ENCODE data around the gene ADAM33.

The ADAM33 gene

DNA sequence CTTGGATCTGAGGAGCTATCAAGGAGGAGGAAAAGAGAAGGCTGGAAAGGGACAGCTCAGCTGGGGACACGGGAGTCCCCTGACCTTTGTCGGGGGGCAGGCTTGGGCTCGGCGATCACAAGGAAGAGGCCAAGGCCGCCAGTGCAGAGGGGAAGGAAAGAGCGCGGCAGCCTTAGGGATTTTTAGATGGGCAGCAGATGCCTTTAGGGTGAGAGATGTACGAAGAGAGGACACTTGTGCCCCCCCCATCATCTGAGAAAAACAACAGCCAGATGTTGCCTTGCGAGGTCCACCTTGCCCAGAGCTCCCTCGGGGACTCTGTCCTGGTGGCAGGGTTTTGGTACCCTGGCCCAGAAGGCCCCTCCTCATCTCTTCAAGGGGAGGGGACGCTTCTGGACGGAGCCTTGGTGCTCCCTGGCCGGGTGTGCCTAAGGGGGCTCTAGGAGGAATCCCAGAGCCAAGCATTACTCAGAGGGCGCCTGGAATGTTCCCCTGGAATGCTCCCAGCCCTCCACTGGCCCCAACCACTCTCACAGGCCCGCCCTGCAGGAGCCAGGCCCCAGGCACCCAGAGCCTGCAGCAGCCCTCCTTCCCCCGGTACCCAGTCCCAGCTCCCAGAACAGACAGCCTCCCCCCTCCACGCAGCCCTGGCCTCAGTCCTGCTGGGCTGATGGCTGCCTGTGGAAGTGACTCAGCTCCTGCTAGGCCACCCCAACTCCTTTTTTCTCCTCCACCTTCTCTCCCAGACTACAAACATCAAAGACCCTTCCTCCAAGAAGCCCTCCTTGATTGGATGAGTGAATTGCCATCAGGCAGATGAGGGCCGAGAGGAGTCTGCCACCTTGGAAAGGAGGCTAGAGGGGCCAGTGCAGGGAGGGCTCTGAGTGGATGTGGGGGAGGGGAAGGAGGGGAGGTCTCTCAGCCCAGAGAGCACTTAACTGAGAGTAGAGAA is 1.8 kb downstream of the ADAM33 start:
- no peak overlapping the region for H3K4me2 ChIP-seq (ENCODE audit: low read depth, low read length, poor library complexity, severe bottlenecking)
- no peak overlapping the region for H2AFZ ChIP-seq (ENCODE audit: low read length)

DNA sequence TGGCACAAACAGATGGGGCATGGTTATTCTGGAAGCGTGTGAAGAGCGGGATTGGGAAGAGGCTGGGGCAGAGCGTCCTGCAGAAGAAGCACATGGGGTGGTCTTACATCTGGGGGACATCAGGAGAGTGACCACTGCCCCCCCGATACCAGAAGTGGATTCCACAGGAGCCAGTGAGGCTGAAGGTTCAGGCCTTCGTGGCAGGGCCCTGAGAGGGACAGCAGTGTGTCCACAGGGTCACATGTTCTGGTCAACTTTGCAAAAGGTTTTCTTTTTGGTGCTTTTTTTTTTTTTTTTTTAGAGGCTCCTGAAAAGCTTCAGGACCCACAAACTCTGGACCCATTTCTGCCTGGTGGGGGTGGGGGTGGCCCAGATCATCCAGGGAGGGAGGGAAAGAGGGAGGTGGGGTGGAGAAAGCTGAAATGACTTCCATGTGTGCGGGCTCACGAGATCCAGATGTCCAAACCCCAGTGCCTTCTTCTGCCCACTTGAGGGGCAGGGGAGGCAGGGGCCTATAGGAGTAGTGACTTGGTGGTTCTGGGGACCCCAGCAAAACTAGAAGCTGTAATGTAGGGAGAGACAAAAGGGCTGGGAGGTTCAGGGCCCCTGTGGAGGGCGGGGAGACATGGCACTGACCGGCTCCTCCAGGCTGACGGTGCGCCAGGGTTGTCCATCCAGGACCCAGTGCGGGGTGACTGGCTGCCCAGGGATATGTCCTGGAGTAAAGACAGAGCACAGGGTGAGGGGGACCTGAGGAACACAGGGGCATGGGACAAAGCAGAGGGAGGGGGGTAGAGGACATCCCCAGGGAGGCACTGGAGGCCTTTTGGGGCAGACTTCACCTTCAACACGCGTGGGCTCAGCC is 2.7 kb downstream of the ADAM33 start:
- Histone ChIP-seq H3K36me3 (ENCODE audit: insufficient read depth, low read length) (no peaks in the 10 kb centered on the region), H4K20me1 (ENCODE audit: insufficient read depth, low read length, poor library complexity, severe bottlenecking) (no peaks in the 10 kb centered on the region), H3K4me2 (ENCODE audit: low read depth, low read length, poor library complexity, severe bottlenecking) (no peak overlapping the region), H2AFZ (ENCODE audit: low read length) (no peak overlapping the region), H3K4me3 (ENCODE audit: low read length, poor library complexity, severe bottlenecking) (no peak overlapping the region), H3K4me1 (ENCODE audit: insufficient read depth, low read length, poor library complexity, severe bottlenecking) (no peaks in the 10 kb centered on the region), H3K79me2 (ENCODE audit: insufficient read depth, low read length) (no peaks in the 10 kb centered on the region), H3F3A (ENCODE audit: low read depth) (no peaks in the 10 kb centered on the region), H3K27me3 (ENCODE audit: insufficient read depth, low read length, poor library complexity, severe bottlenecking) (no peaks in the 10 kb centered on the region), H3K9me2 (replicated peaks; ENCODE audit: low read depth, low read length) (no peaks in the 10 kb centered on the region), H3K9me3 (ENCODE audit: insufficient read depth, low read depth, low read length) (no peaks in the 10 kb centered on the region), H3K9ac (ENCODE audit: low read depth, low read length, poor library complexity, severe bottlenecking) (no peak overlapping the region)
- TF ChIP-seq, protein P1, sequence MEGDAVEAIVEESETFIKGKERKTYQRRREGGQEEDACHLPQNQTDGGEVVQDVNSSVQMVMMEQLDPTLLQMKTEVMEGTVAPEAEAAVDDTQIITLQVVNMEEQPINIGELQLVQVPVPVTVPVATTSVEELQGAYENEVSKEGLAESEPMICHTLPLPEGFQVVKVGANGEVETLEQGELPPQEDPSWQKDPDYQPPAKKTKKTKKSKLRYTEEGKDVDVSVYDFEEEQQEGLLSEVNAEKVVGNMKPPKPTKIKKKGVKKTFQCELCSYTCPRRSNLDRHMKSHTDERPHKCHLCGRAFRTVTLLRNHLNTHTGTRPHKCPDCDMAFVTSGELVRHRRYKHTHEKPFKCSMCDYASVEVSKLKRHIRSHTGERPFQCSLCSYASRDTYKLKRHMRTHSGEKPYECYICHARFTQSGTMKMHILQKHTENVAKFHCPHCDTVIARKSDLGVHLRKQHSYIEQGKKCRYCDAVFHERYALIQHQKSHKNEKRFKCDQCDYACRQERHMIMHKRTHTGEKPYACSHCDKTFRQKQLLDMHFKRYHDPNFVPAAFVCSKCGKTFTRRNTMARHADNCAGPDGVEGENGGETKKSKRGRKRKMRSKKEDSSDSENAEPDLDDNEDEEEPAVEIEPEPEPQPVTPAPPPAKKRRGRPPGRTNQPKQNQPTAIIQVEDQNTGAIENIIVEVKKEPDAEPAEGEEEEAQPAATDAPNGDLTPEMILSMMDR (conservative IDR thresholded peaks at IDR 0.05; ENCODE audit: low read length) = no peak
- TF ChIP-seq EZH2phosphoT487 (IDR thresholded peaks at IDR 0.05; ENCODE audit: borderline replicate concordance) = no peak

More for the DNA sequence above, 1.8 kb downstream of the ADAM33 start:
- H3F3A ChIP-seq (ENCODE audit: low read depth) = no peaks in the 10 kb centered on the region
- no peak overlapping the region for H3K4me3 ChIP-seq (ENCODE audit: low read length, poor library complexity, severe bottlenecking)
- H3K79me2 ChIP-seq (ENCODE audit: insufficient read depth, low read length) = no peaks in the 10 kb centered on the region
- no peak for TF ChIP-seq EZH2phosphoT487 (IDR thresholded peaks at IDR 0.05; ENCODE audit: borderline replicate concordance)
- TF ChIP-seq, protein P1 (conservative IDR thresholded peaks at IDR 0.05; ENCODE audit: low read length) = no peak
- no peaks in the 10 kb centered on the region for H3K9me3 ChIP-seq (ENCODE audit: insufficient read depth, low read depth, low read length)
- H3K36me3 ChIP-seq (ENCODE audit: insufficient read depth, low read length) = no peaks in the 10 kb centered on the region
- H3K9ac ChIP-seq (ENCODE audit: low read depth, low read length, poor library complexity, severe bottlenecking) = no peak overlapping the region
- H4K20me1 ChIP-seq (ENCODE audit: insufficient read depth, low read length, poor library complexity, severe bottlenecking) = no peaks in the 10 kb centered on the region
- H3K27me3 ChIP-seq (ENCODE audit: insufficient read depth, low read length, poor library complexity, severe bottlenecking) = no peaks in the 10 kb centered on the region
- no peaks in the 10 kb centered on the region for H3K9me2 ChIP-seq (replicated peaks; ENCODE audit: low read depth, low read length)
- H3K4me1 ChIP-seq (ENCODE audit: insufficient read depth, low read length, poor library complexity, severe bottlenecking) = no peaks in the 10 kb centered on the region

DNA sequence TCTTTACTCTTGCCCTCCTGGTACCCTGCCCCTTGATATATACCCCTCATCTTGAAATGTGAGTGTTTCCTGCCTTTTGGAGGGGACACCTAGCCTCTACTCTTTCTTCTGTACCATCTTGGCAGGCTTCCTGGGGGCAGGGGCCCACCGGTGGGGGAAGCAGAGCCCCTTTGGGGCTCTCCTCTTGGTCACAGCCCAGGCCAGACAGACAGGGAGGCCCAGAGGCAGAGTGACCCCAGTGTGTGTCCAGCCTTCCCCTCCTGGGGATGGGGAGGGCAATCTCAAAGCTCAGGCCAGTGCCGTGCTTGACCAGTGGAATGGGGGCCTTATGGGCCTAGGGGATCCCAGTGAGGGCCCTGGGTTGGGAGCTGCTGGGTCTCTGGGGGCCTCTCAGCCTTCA is 3.6 kb downstream of the ADAM33 start:
- Histone ChIP-seq H3K9me3 (ENCODE audit: insufficient read depth, low read depth, low read length) (no peaks in the 10 kb centered on the region), H2AFZ (ENCODE audit: low read length) (no peak overlapping the region), H3K27me3 (ENCODE audit: insufficient read depth, low read length, poor library complexity, severe bottlenecking) (no peaks in the 10 kb centered on the region), H3F3A (ENCODE audit: low read depth) (no peaks in the 10 kb centered on the region), H3K4me3 (ENCODE audit: low read length, poor library complexity, severe bottlenecking) (no peak overlapping the region), H3K79me2 (ENCODE audit: insufficient read depth, low read length) (no peaks in the 10 kb centered on the region), H3K9me2 (replicated peaks; ENCODE audit: low read depth, low read length) (no peaks in the 10 kb centered on the region), H3K4me1 (ENCODE audit: insufficient read depth, low read length, poor library complexity, severe bottlenecking) (no peaks in the 10 kb centered on the region), H3K9ac (ENCODE audit: low read depth, low read length, poor library complexity, severe bottlenecking) (no peak overlapping the region), H4K20me1 (ENCODE audit: insufficient read depth, low read length, poor library complexity, severe bottlenecking) (no peaks in the 10 kb centered on the region), H3K4me2 (ENCODE audit: low read depth, low read length, poor library complexity, severe bottlenecking) (no peak overlapping the region), H3K36me3 (ENCODE audit: insufficient read depth, low read length) (no peaks in the 10 kb centered on the region)
- TF ChIP-seq, protein P1 (conservative IDR thresholded peaks at IDR 0.05; ENCODE audit: low read length) = no peak
- no peak for TF ChIP-seq EZH2phosphoT487 (IDR thresholded peaks at IDR 0.05; ENCODE audit: borderline replicate concordance)
